H1 (cell line): ENCODE measurements around the gene C9. TPM values are rescaled to one million over a fixed set of nuclear protein-coding genes. Genes with fewer than 3 reads are reported as not detected.

Experiments
- CTCF ChIA-PET: fragments of 300-600 bp; sonication (Branson Sonifier 250); formaldehyde crosslinking; loops from one replicate; lab custom pipeline; 2021; ENCODE audit not compliant: partially characterized antibody; lab: Charles Lee
- POLR2A ChIA-PET: fragments of 300-600 bp; sonication (Branson Sonifier 250); formaldehyde crosslinking; loops from one replicate; lab custom pipeline; 2021; ENCODE audit warnings: inconsistent platforms; ENCODE audit not compliant: partially characterized antibody; lab: Charles Lee
- DNase-seq, 2 experiments: peaks; one replicate each; pipeline versions ENCODE4 v3.0.0 to v3.0.0-alpha.2; 2010 to 2022; ENCODE audit warnings: low spot score in 2 of 2, low read depth in 1 of 2, mixed read lengths in 1 of 2
- FAIRE-seq: peaks from 2 replicates; lab custom pipeline; 2011; peaks lifted over from hg19 to GRCh38; lab: Jason Lieb, UNC
- H2AFZ ChIP-seq: 2 replicates; pipeline ENCODE4 v1.8.1; 2012; ENCODE audit warnings: low read length, inconsistent platforms
- H2AK5ac ChIP-seq: 2 replicates; pipeline ENCODE4 v1.6.1; 2013; ENCODE audit warnings: low read depth, low read length
- H2BK120ac ChIP-seq: replicated peaks from 2 replicates; pipeline ENCODE3; 2013; ENCODE audit warnings: low read depth, low read length, inconsistent platforms
- H2BK12ac ChIP-seq: 2 replicates; pipeline ENCODE4 v1.6.1; 2013; ENCODE audit warnings: low read depth, low read length
- H2BK15ac ChIP-seq: 2 replicates; pipeline ENCODE4 v1.6.1; 2013; ENCODE audit warnings: low read length
- H2BK20ac ChIP-seq: 2 replicates; pipeline ENCODE4 v1.6.1; 2013; ENCODE audit warnings: low read length
- H2BK5ac ChIP-seq: 2 replicates; pipeline ENCODE4 v1.6.1; 2013; ENCODE audit warnings: low read depth, low read length
- H3K14ac ChIP-seq: 2 replicates; pipeline ENCODE4 v1.6.1; 2013; ENCODE audit warnings: inconsistent platforms; ENCODE audit not compliant: insufficient read length
- H3K18ac ChIP-seq: 2 replicates; pipeline ENCODE4 v1.6.1; 2013; ENCODE audit warnings: low read length; ENCODE audit errors: extremely low read depth
- H3K23ac ChIP-seq: 2 replicates; pipeline ENCODE4 v1.6.1; 2013; ENCODE audit warnings: inconsistent platforms; ENCODE audit not compliant: insufficient read length
- H3K23me2 ChIP-seq: 2 replicates; pipeline ENCODE4 v1.6.1; 2013; ENCODE audit warnings: low read depth, low read length
- H3K27ac ChIP-seq: 2 replicates; pipeline ENCODE4 v1.6.1; 2011; ENCODE audit warnings: low read depth, low read length, inconsistent platforms
- H3K27me3 ChIP-seq, 4 experiments: replicated peaks in 1 of 4; 1 replicate in 1 of 4; 2 replicates in 3 of 4; pipeline versions ENCODE4 v1.6.1 to v1.8.1; 2011 to 2013; ENCODE audit warnings: low read length in 3 of 4, mild to moderate bottlenecking in 3 of 4, inconsistent platforms in 2 of 4, mixed read lengths in 2 of 4, moderate library complexity in 1 of 4; ENCODE audit not compliant: control insufficient read depth in 3 of 4, insufficient read depth in 3 of 4; ENCODE audit errors: extremely low read depth in 1 of 4
- H3K36me3 ChIP-seq, 4 experiments: 2 replicates each; pipeline versions ENCODE4 v1.6.1 to v1.8.1; 2011 to 2013; ENCODE audit warnings: mild to moderate bottlenecking in 4 of 4, low read length in 3 of 4, moderate library complexity in 2 of 4, control low read depth in 1 of 4, inconsistent platforms in 1 of 4; ENCODE audit not compliant: insufficient read depth in 4 of 4, control insufficient read depth in 2 of 4
- H3K4ac ChIP-seq: replicated peaks from 2 replicates; pipeline ENCODE3; 2013; ENCODE audit warnings: low read length, low read depth, mixed read lengths, inconsistent platforms; ENCODE audit not compliant: insufficient read length
- H3K4me1 ChIP-seq, 4 experiments: replicated peaks in 1 of 4; 1 replicate in 1 of 4; 2 replicates in 3 of 4; pipeline versions ENCODE4 v1.6.1 to v1.8.1; 2011 to 2013; ENCODE audit warnings: low read length in 3 of 4, inconsistent platforms in 2 of 4, mixed read lengths in 1 of 4; ENCODE audit not compliant: insufficient read depth in 4 of 4, control insufficient read depth in 3 of 4
- H3K4me2 ChIP-seq, 2 experiments: 2 replicates each; pipeline versions ENCODE4 v1.6.1 to v1.8.1; 2011 to 2013; ENCODE audit warnings: low read depth in 2 of 2, low read length in 2 of 2, control low read depth in 1 of 2, inconsistent platforms in 1 of 2, mild to moderate bottlenecking in 1 of 2; ENCODE audit not compliant: insufficient read depth in 1 of 2
- H3K4me3 ChIP-seq, 4 experiments: fragments of 200-600, 300-600 bp in 1 of 4; sonication (generic), shearing (Covaris generic), sonication (Bioruptor Twin) in 1 of 4; 2 replicates each; pipeline versions ENCODE4 v1.5.1 to v1.8.1; 2011 to 2016; ENCODE audit warnings: low read length in 4 of 4, low read depth in 3 of 4, control low read depth in 2 of 4, inconsistent platforms in 2 of 4, mild to moderate bottlenecking in 2 of 4, mixed read lengths in 1 of 4, moderate library complexity in 1 of 4; ENCODE audit not compliant: insufficient read depth in 2 of 4; ENCODE audit errors: extremely low read depth in 1 of 4
- H3K56ac ChIP-seq: replicated peaks from 2 replicates; pipeline ENCODE3; 2013; ENCODE audit warnings: low read depth, mild to moderate bottlenecking, mixed read lengths, low read length, inconsistent platforms; ENCODE audit not compliant: insufficient read length
- H3K79me1 ChIP-seq: 2 replicates; pipeline ENCODE4 v1.6.1; 2013; ENCODE audit warnings: low read depth, low read length, control low read depth
- H3K79me2 ChIP-seq, 2 experiments: 2 replicates each; pipeline versions ENCODE4 v1.6.1 to v1.8.1; 2012 to 2013; ENCODE audit warnings: low read length in 2 of 2, mild to moderate bottlenecking in 2 of 2, inconsistent platforms in 1 of 2; ENCODE audit not compliant: insufficient read depth in 2 of 2, control insufficient read depth in 1 of 2
- H3K9ac ChIP-seq, 4 experiments: replicated peaks in 1 of 4; 1 replicate in 1 of 4; 2 replicates in 3 of 4; pipeline versions ENCODE4 v1.6.1 to v1.8.1; 2011 to 2013; ENCODE audit warnings: low read depth in 3 of 4, low read length in 3 of 4, control low read depth in 2 of 4, mild to moderate bottlenecking in 2 of 4, moderate library complexity in 2 of 4, inconsistent platforms in 1 of 4; ENCODE audit errors: extremely low read depth in 1 of 4
- H3K9me3 ChIP-seq, 2 experiments: 2 replicates each; pipeline versions ENCODE4 v1.6.1 to v1.8.1; 2012 to 2013; ENCODE audit warnings: mild to moderate bottlenecking in 2 of 2, moderate library complexity in 2 of 2, control low read depth in 1 of 2, inconsistent platforms in 1 of 2, low read depth in 1 of 2, low read length in 1 of 2, mixed read lengths in 1 of 2; ENCODE audit not compliant: insufficient read depth in 2 of 2
- H4K20me1 ChIP-seq, 2 experiments: replicated peaks in 1 of 2; 2 replicates each; pipeline versions ENCODE3 to v1.8.1; 2011 to 2013; ENCODE audit warnings: inconsistent platforms in 2 of 2, low read length in 2 of 2, mild to moderate bottlenecking in 1 of 2; ENCODE audit not compliant: insufficient read depth in 2 of 2, control insufficient read depth in 1 of 2
- H4K5ac ChIP-seq: 2 replicates; pipeline ENCODE4 v1.6.1; 2013; ENCODE audit warnings: low read length, low read depth, mixed read lengths, inconsistent platforms; ENCODE audit not compliant: insufficient read length
- H4K8ac ChIP-seq: 2 replicates; pipeline ENCODE4 v1.8.0; 2013; ENCODE audit warnings: mild to moderate bottlenecking, moderate library complexity, low read length, inconsistent platforms; ENCODE audit not compliant: insufficient read depth; ENCODE audit errors: extremely low read depth
- H4K91ac ChIP-seq: replicated peaks from 2 replicates; pipeline ENCODE3; 2013; ENCODE audit warnings: low read length, mixed read lengths, inconsistent platforms; ENCODE audit not compliant: insufficient read length
- BCL11A ChIP-seq, 2 experiments: IDR thresholded peaks; one replicate each; pipeline ENCODE4 v1.6.1; 2011; ENCODE audit warnings: low read depth in 2 of 2, low read length in 2 of 2, mild to moderate bottlenecking in 2 of 2
- CBX5 ChIP-seq: fragments of 300-800, 300-1000 bp; sonication (generic); IDR thresholded peaks from 2 replicates; pipeline ENCODE4 v1.7.1; 2016; ENCODE audit warnings: antibody characterized with exemption, low read length, low read depth
- CHD1 ChIP-seq: IDR thresholded peaks from 2 replicates; pipeline ENCODE4 v1.6.1; 2012; ENCODE audit warnings: low read depth, low read length, improper control_type of control experiment
- CHD2 ChIP-seq: IDR thresholded peaks from 2 replicates; pipeline ENCODE4 v1.6.1; 2012; ENCODE audit warnings: low read length, improper control_type of control experiment
- CTBP2 ChIP-seq: IDR thresholded peaks from 2 replicates; pipeline ENCODE4 v1.7.0; 2011; ENCODE audit warnings: borderline replicate concordance, mild to moderate bottlenecking, moderate library complexity, mixed read lengths, low read length; ENCODE audit not compliant: insufficient read depth, insufficient read length
- EP300 ChIP-seq, 2 experiments: IDR thresholded peaks; 1 replicate in 1 of 2; 2 replicates in 1 of 2; pipeline ENCODE4 v1.6.1; 2011 to 2012; ENCODE audit warnings: low read depth in 2 of 2, low read length in 2 of 2, mild to moderate bottlenecking in 2 of 2, borderline replicate concordance in 1 of 2, inconsistent platforms in 1 of 2, moderate library complexity in 1 of 2
- HDAC6 ChIP-seq: IDR thresholded peaks from one replicate; pipeline ENCODE4 v1.7.1; 2012; ENCODE audit warnings: low read depth, mild to moderate bottlenecking, inconsistent platforms, low read length, moderate library complexity
- SP1 ChIP-seq: IDR thresholded peaks from 2 replicates; pipeline ENCODE4 v1.6.1; 2011; ENCODE audit warnings: low read depth, low read length
- TAF7 ChIP-seq: optimal IDR thresholded peaks from 2 replicates; pipeline ENCODE3; 2011; ENCODE audit warnings: low read depth, mild to moderate bottlenecking, inconsistent platforms, low read length, moderate library complexity, borderline replicate concordance
- TBP ChIP-seq: IDR thresholded peaks from 2 replicates; pipeline ENCODE4 v1.6.1; 2011; ENCODE audit warnings: low read depth, low read length, improper control_type of control experiment
- TEAD4 ChIP-seq: IDR thresholded peaks from 2 replicates; pipeline ENCODE4 v1.6.1; 2012; ENCODE audit warnings: low read depth, low read length, inconsistent platforms, mixed read lengths
- WGBS, 2 experiments: shearing (Covaris generic) in 1 of 2; methylation state at CpG; one replicate each; pipeline versions ENCODE4 v1.1.6 to v1.1.7; 2013 to 2015; ENCODE audit warnings: low lambda C conversion rate in 2 of 2, mixed read lengths in 2 of 2, inconsistent platforms in 1 of 2, low coverage in 1 of 2, missing lambda C conversion rate in 1 of 2; ENCODE audit not compliant: insufficient replicate concordance in 2 of 2, insufficient coverage in 1 of 2, insufficient read length in 1 of 2; ENCODE audit errors: extremely low coverage in 1 of 2, missing lambda C conversion rate in 1 of 2; 5-methylcytosine and 5-hydroxymethylcytosine counted together
- polyA plus RNA-seq, 7 experiments: library from polyadenylated mRNA; depleted of rRNA in 3 of 7; stranded (reverse) in 5 of 7; unstranded in 2 of 7; fragments of >200 nt in 5 of 7; fragments of 200-250 nt in 2 of 7; gene quantifications; 1 replicate in 5 of 7; 2 replicates in 1 of 7; 4 replicates in 1 of 7; pipeline versions ENCODE4 v1.2.1 to v1.2.3, GENCODE V29; 2011 to 2013; ENCODE audit warnings: missing spikeins in 2 of 7, mixed read lengths in 2 of 7
- total RNA-seq: library from RNA; stranded (reverse); fragmentation: NEBNext Ultra II Directional; extraction: Animal tissue kit (Norgen Biotek cat#: 25700); gene quantifications from 2 replicates; pipeline ENCODE4 v1.2.1, GENCODE V29; 2021
- TF ChIP-seq, protein P1 (sequence below): IDR thresholded peaks from 2 replicates; pipeline ENCODE4 v1.6.1; 2012; ENCODE audit warnings: inconsistent platforms

C9 gene
- total and polyA plus RNA-seq, 2 of the 8 experiments (the other 6 are each of a cell fraction or from before 2014, with no cell fraction given) = not detected

DNA sequence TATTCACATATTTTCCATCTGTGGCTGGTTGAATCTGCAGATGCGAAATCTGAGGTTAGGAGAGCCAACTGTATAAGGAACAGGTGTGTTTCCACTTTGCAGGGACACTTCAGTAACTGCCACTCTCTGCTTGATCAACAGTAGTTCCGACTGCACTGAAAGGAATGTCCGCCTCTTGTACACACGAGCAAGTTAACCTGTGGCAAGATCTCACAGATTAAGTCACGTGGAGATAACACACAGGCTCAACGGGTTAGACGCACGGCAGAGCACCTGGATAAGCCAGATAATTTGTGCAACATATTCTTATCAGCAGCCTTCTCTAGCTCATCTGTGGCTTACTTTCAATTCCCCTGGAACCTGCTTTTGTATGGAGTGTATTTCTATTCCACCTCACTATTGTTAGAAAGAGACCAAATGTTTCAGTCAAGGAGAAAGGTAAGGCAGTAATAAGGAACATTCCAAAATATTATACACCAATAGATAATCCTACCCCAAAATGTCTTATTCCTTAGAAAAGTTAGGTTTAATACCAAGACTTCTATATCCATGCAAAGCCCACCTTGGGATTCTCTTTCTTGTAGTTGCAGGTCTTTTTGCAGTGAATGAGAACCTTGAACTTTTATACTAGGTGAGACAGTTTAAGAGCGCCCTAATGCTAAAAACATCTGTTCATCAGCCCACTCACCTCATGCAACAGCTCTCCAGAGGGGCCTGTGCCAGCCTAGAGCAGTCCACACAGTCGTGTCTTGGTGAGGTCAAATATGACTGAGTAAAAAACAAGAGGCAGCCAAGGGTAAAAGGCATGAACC, 6.5 kb upstream of the C9 start:
- FAIRE-seq (no peak), DNase-seq (no peak)
- Histone ChIP-seq H3K36me3 (no peaks in the 10 kb centered on the region), H3K14ac (no peak overlapping the region), H3K18ac (no peak overlapping the region), H4K8ac (no peak overlapping the region), H3K27me3 (no peaks in the 10 kb centered on the region), H2BK120ac (no peak overlapping the region), H3K27ac (no peak overlapping the region), H3K4me3 (no peak overlapping the region), H3K23me2 (no peaks in the 10 kb centered on the region), H3K79me2 (no peaks in the 10 kb centered on the region), H3K56ac (no peak overlapping the region), H4K20me1 (no peaks in the 10 kb centered on the region), H2BK5ac (no peak overlapping the region), H3K23ac (no peak overlapping the region), H2AK5ac (no peak overlapping the region), H3K9ac (peak overlapping the region in 1 of 4 experiments; percentile 42; a peak in 1 of 7 replicates), H3K4ac (no peak overlapping the region), H4K91ac (no peak overlapping the region), H3K9me3 (no peaks in the 10 kb centered on the region), H2AFZ (no peak overlapping the region), H3K4me2 (no peak overlapping the region), H2BK15ac (no peak overlapping the region), H3K79me1 (no peaks in the 10 kb centered on the region), H3K4me1 (no peaks in the 10 kb centered on the region; a peak in 1 of 7 replicates), H2BK20ac (no peak overlapping the region), H2BK12ac (no peak overlapping the region), H4K5ac (no peak overlapping the region)
- 90% methylated on average over 10 of the region's 10 CpGs; no CpG with 5 or more reads in 1 of the 2 experiments for WGBS, 2 experiments
- CTCF ChIA-PET = interaction anchor here (1.1 to 7.0 kb wide), 4 partner anchors 153 to 204 kb away, joined by 5 to 57 read pairs (median 6); no protein-coding TSS in a partner anchor
- POLR2A ChIA-PET = no interaction called here
- TF ChIP-seq TBP (no peak), CTBP2 (no peak), TAF7 (no peak), TEAD4 (no peak), BCL11A (IDR thresholded peaks at IDR 0.05; ENCODE audit: low read depth in 2 of 2, low read length in 2 of 2) (no peak), CHD2 (no peak), CHD1 (no peak), EP300 (IDR thresholded peaks at IDR 0.05; ENCODE audit: borderline replicate concordance in 1 of 2, low read depth in 2 of 2, low read length in 2 of 2) (no peak), CBX5 (no peak), HDAC6 (no peak), SP1 (no peak)
- TF ChIP-seq, protein P1, sequence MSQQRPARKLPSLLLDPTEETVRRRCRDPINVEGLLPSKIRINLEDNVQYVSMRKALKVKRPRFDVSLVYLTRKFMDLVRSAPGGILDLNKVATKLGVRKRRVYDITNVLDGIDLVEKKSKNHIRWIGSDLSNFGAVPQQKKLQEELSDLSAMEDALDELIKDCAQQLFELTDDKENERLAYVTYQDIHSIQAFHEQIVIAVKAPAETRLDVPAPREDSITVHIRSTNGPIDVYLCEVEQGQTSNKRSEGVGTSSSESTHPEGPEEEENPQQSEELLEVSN = no peak
